PC-3 (cell line): ENCODE measurements around the gene NEK8. TPM values are rescaled to one million over a fixed set of nuclear protein-coding genes. Genes with fewer than 3 reads are reported as not detected.

Experiments
- ATAC-seq: fragments of 200-7000 bp; cut with Tn5 transposase; 2 replicates; pipeline ENCODE4 v1.9.1; 2020; ENCODE audit warnings: mild to moderate bottlenecking, moderate library complexity
- Bru-seq: library from RNA; stranded (reverse); fragments of 400-500 nt; gene quantifications from one replicate; lab custom pipeline; 2021; lab: Mats Ljungman, UMichigan
- BruChase-seq, 2 experiments: library from RNA; stranded (reverse); fragments of 400-500 nt; gene quantifications; one replicate each; lab custom pipeline; 2021; lab: Mats Ljungman, UMichigan
- BruUV-seq: library from RNA; stranded (reverse); fragments of 400-500 nt; replicated peaks from 2 replicates; lab custom pipeline; 2021; lab: Mats Ljungman, UMichigan
- CTCF ChIA-PET: fragments of 300-600 bp; sonication (Branson Sonifier 250); formaldehyde crosslinking; loops from one replicate; lab custom pipeline; 2022; ENCODE audit warnings: antibody characterized with exemption; lab: Charles Lee
- POLR2A ChIA-PET: fragments of 300-600 bp; sonication (Branson Sonifier 250); formaldehyde crosslinking; loops from one replicate; lab custom pipeline; 2022; ENCODE audit warnings: antibody characterized with exemption; ENCODE audit not compliant: unreplicated experiment; lab: Charles Lee
- DNase-seq: peaks from one replicate; pipeline ENCODE4 v3.0.0-alpha.2; 2015
- H2AFZ ChIP-seq: fragments of 300-600 bp; sonication (generic); 2 replicates; pipeline ENCODE4 v1.6.0; 2016; ENCODE audit warnings: antibody characterized with exemption, low read length
- H3F3A ChIP-seq: fragments of 300-600 bp; sonication (generic); one replicate; pipeline ENCODE4 v1.6.0; 2017; ENCODE audit warnings: antibody characterized with exemption, low read length, control low read depth, mild to moderate bottlenecking; ENCODE audit not compliant: unreplicated experiment
- H3K27ac ChIP-seq: fragments of 300-600 bp; sonication (generic); 2 replicates; pipeline ENCODE4 v1.5.1; 2016; ENCODE audit warnings: mild to moderate bottlenecking, low read length
- H3K27me3 ChIP-seq: fragments of 300-600 bp; sonication (generic); 2 replicates; pipeline ENCODE4 v1.6.1; 2016; ENCODE audit warnings: low read length, mixed read lengths
- H3K36me3 ChIP-seq: fragments of 300-600 bp; sonication (generic); 2 replicates; pipeline ENCODE4 v1.6.1; 2016; ENCODE audit warnings: low read depth, mixed run types, low read length, mixed read lengths
- H3K4me1 ChIP-seq: fragments of 300-600 bp; sonication (generic); 2 replicates; pipeline ENCODE4 v1.5.1; 2016; ENCODE audit warnings: low read length; ENCODE audit not compliant: insufficient read depth
- H3K4me2 ChIP-seq: fragments of 300-600 bp; sonication (generic); 2 replicates; pipeline ENCODE4 v1.6.0; 2016; ENCODE audit warnings: low read length
- H3K4me3 ChIP-seq: fragments of 300-600 bp; sonication (generic); 2 replicates; pipeline ENCODE4 v1.5.1; 2016; ENCODE audit warnings: mild to moderate bottlenecking, low read length, mixed read lengths
- H3K79me2 ChIP-seq: fragments of 300-600 bp; sonication (generic); 2 replicates; pipeline ENCODE4 v1.6.1; 2017; ENCODE audit warnings: low read length, mixed read lengths
- H3K9ac ChIP-seq: fragments of 300-600 bp; sonication (generic); 2 replicates; pipeline ENCODE4 v1.6.0; 2016; ENCODE audit warnings: mild to moderate bottlenecking, low read length
- H3K9me2 ChIP-seq: fragments of 300-600 bp; sonication (generic); replicated peaks from 2 replicates; pipeline ENCODE4 v1.6.1; 2016; ENCODE audit warnings: mixed run types, low read length, mixed read lengths
- H3K9me3 ChIP-seq: fragments of 300-600 bp; sonication (generic); 2 replicates; pipeline ENCODE4 v1.6.1; 2016; ENCODE audit warnings: low read length, mixed read lengths
- H4K20me1 ChIP-seq: fragments of 300-600 bp; sonication (generic); 2 replicates; pipeline ENCODE4 v1.6.1; 2016; ENCODE audit warnings: low read length, mixed read lengths
- EZH2 ChIP-seq: fragments of 300-600 bp; sonication (generic); IDR thresholded peaks from one replicate; pipeline ENCODE4 v1.6.1; 2017; ENCODE audit warnings: antibody characterized with exemption, mild to moderate bottlenecking, low read length; ENCODE audit not compliant: unreplicated experiment
- EZH2phosphoT487 ChIP-seq: fragments of 300-600 bp; sonication (generic); IDR thresholded peaks from 2 replicates; pipeline ENCODE4 v1.6.1; 2018; ENCODE audit warnings: mild to moderate bottlenecking, antibody characterized with exemption, low read length, borderline replicate concordance
- intact Hi-C: fragments of 100-400 bp; cut with micrococcal nuclease; formaldehyde crosslinking; loops from 2 replicates; pipeline ENCODE4 v1.9.0; 2023
- long read RNA-seq: library from polyadenylated mRNA; unstranded; transcript quantifications from one replicate; pipeline ENCODE4 v2.0.0, GENCODE V29; 2021; ENCODE audit not compliant: unreplicated experiment
- total RNA-seq: library from RNA; depleted of rRNA; stranded (reverse); fragments of >200 nt; gene quantifications from 2 replicates; pipeline ENCODE4 v1.2.3, GENCODE V29; 2014; rRNA removed
- TF ChIP-seq, protein P1 (sequence below): fragments of 300-600 bp; sonication (generic); conservative IDR thresholded peaks from 2 replicates; pipeline ENCODE4 v1.5.1; 2017; ENCODE audit warnings: antibody characterized with exemption, low read depth, mild to moderate bottlenecking, low read length

Gene NEK8
- 2.4 and 3.7 TPM in 2 replicates for total RNA-seq
- Bru-seq, nascent RNA: percentile 41 among the genes with signal in this experiment
- percentile 46 among the genes with signal in this experiment for BruChase-seq, experiment 1, labeled RNA remaining after a 6-hour chase
- percentile 45 among the genes with signal in this experiment for BruChase-seq, experiment 2, labeled RNA remaining after a 2-hour chase
- long read RNA-seq, transcript NEK8-201 (15 exons, 3,581 nt): major isoform, 7 of 20 reads
- long read RNA-seq, partial matches to known transcripts: 2 of 20 reads
- long read RNA-seq, other reads (novel, unspliced or antisense): 11 of 20 reads

DNA sequence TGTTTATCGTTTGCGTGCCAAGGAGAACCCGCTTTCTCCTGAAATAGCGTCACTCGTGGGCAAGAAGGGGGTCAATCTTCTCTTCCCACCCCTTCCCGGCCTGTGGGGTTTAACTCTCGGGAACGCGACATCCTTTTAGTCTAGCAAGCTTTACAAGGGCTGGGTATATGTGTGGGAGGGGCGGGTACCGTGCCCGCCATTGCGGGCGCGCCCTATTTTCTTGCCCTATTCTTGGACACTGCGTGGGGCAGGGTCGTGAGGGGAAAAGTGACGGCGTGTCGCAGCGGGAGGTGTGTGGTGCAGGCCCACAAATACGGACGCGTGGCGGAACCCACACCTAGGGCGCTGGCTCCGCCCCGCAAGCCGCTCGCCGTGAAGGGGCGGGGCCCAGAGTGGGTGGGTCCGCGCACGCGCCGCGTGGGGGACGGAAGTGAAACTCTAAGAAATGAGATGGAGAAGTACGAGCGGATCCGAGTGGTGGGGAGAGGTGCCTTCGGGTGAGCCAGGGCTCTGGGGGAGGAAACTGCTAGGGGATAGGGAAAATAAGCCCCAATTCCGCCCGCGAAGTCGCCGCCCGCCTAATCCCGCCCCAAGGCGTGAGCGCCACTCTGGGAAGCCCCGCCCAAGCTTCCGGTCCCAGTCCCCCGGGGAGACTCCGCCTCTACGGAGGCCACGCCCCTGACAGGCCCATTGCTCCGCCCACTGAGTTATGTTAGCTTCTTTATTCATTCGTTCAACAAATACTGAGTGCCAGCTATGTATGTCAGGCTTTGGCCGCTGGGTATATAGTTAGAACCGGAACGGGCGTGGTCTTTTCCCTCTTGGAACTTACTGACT is at the start of gene NEK8:
TSS of gene NEK8 (plus strand) at position 425 of the 837 bp plus-strand sequence. CDS start at position 451, 26 bp downstream.
- peak within 1 kb of the TSS; percentile 99 for H3K27ac ChIP-seq
- ChIA-PET CTCF (interaction anchor here (0.5 to 4.0 kb wide), 5 partner anchors 15 to 35 kb away, joined by 3 to 55 read pairs (median 9); partner anchors contain the start of gene TRAF4), POLR2A (interaction anchor here (0.7 to 2.0 kb wide), 7 partner anchors 9 to 417 kb away, joined by 3 to 51 read pairs (median 4); no protein-coding TSS in a partner anchor)
- peak within 1 kb of the TSS; percentile 94 for H3K9ac ChIP-seq
- H3F3A ChIP-seq: peaks cover 6% of the 10 kb centered on the region
- ATAC-seq (peak; percentile 37), DNase-seq (peak; percentile 96)
- intact Hi-C loops: loop anchor here (10.0 kb wide), 1 partner anchor 176 kb away; the partner anchor contains the start of gene DHRS13
- TF ChIP-seq, protein P1, sequence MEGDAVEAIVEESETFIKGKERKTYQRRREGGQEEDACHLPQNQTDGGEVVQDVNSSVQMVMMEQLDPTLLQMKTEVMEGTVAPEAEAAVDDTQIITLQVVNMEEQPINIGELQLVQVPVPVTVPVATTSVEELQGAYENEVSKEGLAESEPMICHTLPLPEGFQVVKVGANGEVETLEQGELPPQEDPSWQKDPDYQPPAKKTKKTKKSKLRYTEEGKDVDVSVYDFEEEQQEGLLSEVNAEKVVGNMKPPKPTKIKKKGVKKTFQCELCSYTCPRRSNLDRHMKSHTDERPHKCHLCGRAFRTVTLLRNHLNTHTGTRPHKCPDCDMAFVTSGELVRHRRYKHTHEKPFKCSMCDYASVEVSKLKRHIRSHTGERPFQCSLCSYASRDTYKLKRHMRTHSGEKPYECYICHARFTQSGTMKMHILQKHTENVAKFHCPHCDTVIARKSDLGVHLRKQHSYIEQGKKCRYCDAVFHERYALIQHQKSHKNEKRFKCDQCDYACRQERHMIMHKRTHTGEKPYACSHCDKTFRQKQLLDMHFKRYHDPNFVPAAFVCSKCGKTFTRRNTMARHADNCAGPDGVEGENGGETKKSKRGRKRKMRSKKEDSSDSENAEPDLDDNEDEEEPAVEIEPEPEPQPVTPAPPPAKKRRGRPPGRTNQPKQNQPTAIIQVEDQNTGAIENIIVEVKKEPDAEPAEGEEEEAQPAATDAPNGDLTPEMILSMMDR: no peak
- TF ChIP-seq EZH2 (no peak), EZH2phosphoT487 (no peak)
- no peaks in the 10 kb centered on the region for H3K9me2 ChIP-seq
- no peaks in the 10 kb centered on the region for H3K27me3 ChIP-seq
- peaks cover 4% of the 10 kb centered on the region; the same call in 1 of the 2 replicates for H4K20me1 ChIP-seq
- H3K36me3 ChIP-seq: peaks cover 11% of the 10 kb centered on the region; the same call in 1 of the 2 replicates
- H2AFZ ChIP-seq: peak within 1 kb of the TSS; percentile 72
- H3K79me2 ChIP-seq: no peaks in the 10 kb centered on the region
- peak within 1 kb of the TSS; percentile 86 for H3K4me3 ChIP-seq
- H3K9me3 ChIP-seq: no peaks in the 10 kb centered on the region
- peaks cover 21% of the 10 kb centered on the region for H3K4me1 ChIP-seq
- H3K4me2 ChIP-seq: peak within 1 kb of the TSS; percentile 100
- TSS peak; percentile 67 for BruUV-seq

DNA sequence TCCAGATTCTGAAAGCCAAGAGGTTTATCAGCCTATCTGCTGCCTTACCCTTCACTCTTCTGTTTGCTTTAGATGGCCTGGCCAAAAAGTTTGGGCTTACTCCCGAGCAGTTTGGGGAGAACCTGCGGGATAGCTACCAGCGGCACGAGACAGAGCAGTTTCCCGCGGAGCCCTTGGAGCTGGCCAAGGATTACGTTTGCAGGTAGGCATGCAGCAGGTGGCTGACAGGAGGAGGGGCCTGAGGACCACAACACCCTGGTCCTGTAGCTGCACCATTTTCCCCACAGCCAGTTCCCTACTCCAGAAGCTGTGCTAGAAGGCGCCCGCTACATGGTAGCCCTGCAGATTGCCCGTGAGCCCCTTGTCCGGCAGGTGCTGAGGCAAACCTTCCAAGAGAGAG is 45.9 kb upstream of the NEK8 start:
- Histone ChIP-seq H3K4me2 (no peak overlapping the region), H3K9ac (no peak overlapping the region), H3F3A (no peaks in the 10 kb centered on the region), H3K27me3 (no peaks in the 10 kb centered on the region), H3K4me3 (no peak overlapping the region), H3K79me2 (no peaks in the 10 kb centered on the region), H2AFZ (no peak overlapping the region), H3K36me3 (peaks cover 36% of the 10 kb centered on the region), H4K20me1 (no peaks in the 10 kb centered on the region), H3K27ac (no peak overlapping the region), H3K9me2 (no peaks in the 10 kb centered on the region), H3K4me1 (no peaks in the 10 kb centered on the region), H3K9me3 (no peaks in the 10 kb centered on the region)
- CTCF ChIA-PET: no interaction called here
- intact Hi-C loops: no loop called here
- DNase-seq (no peak), ATAC-seq (no peak)
- TF ChIP-seq EZH2phosphoT487: no peak
- TF ChIP-seq, protein P1: no peak
- TF ChIP-seq EZH2: no peak
- no TSS peak for BruUV-seq
- POLR2A ChIA-PET: no interaction called here
